Inflammatory macrophage (primary cell): ENCODE measurements around the gene TENM3.

ENCODE experiments used
- DNase-seq, 2 donors: peaks; one replicate each; pipeline ENCODE4 v3.0.0-alpha.2; 2020 to 2022

Gene TENM3

GRCh38 chr4:182291597-182292270 lies 48.5 kb downstream of the TENM3 start:
- DNase-seq: no peak

GRCh38 chr4:182292612-182293011 lies 49.4 kb downstream of the TENM3 start:
- no peak for DNase-seq

GRCh38 chr4:182293691-182294255 lies 50.6 kb downstream of the TENM3 start:
- DNase-seq: no peak

GRCh38 chr4:182294451-182294850 lies 51.2 kb downstream of the TENM3 start:
- DNase-seq: no peak

- no peak for DNase-seq
Measured at GRCh38 chr4:182297659-182298058, 54.5 kb downstream of the TENM3 start.

GRCh38 chr4:182301736-182302135 lies 58.5 kb downstream of the TENM3 start:
- no peak for DNase-seq

GRCh38 chr4:182303847-182304246 lies 60.6 kb downstream of the TENM3 start:
- DNase-seq: no peak

- DNase-seq: no peak
Measured at GRCh38 chr4:182306792-182307507, 63.7 kb downstream of the TENM3 start.

GRCh38 chr4:182307746-182308145 lies 64.5 kb downstream of the TENM3 start:
- no peak for DNase-seq

- DNase-seq: no peak
Measured at GRCh38 chr4:182309877-182310276, 66.7 kb downstream of the TENM3 start.

GRCh38 chr4:182310316-182310715 lies 67.1 kb downstream of the TENM3 start:
- DNase-seq: no peak

GRCh38 chr4:182310962-182311361 lies 67.8 kb downstream of the TENM3 start:
- no peak for DNase-seq

- no peak for DNase-seq
Measured at GRCh38 chr4:182314537-182314936, 71.3 kb downstream of the TENM3 start.

GRCh38 chr4:182318256-182318655 lies 75.1 kb downstream of the TENM3 start:
- no peak for DNase-seq

- no peak for DNase-seq
Measured at GRCh38 chr4:182320092-182320491, 76.9 kb downstream of the TENM3 start.

- no peak for DNase-seq
Measured at GRCh38 chr4:182320580-182320979, 77.4 kb downstream of the TENM3 start.

GRCh38 chr4:182324282-182324681 lies 81.1 kb downstream of the TENM3 start:
- DNase-seq: no peak

GRCh38 chr4:182325397-182325796 lies 82.2 kb downstream of the TENM3 start:
- DNase-seq: no peak

- no peak for DNase-seq
Measured at GRCh38 chr4:182325848-182326255, 82.7 kb downstream of the TENM3 start.

- DNase-seq: no peak
Measured at GRCh38 chr4:182328505-182328904, 85.3 kb downstream of the TENM3 start.

GRCh38 chr4:182337366-182337765 lies 94.2 kb downstream of the TENM3 start:
- no peak for DNase-seq

GRCh38 chr4:182338063-182338462 lies 94.9 kb downstream of the TENM3 start:
- DNase-seq: no peak

GRCh38 chr4:182338746-182339145 lies 95.5 kb downstream of the TENM3 start:
- DNase-seq: no peak

- no peak for DNase-seq
Measured at GRCh38 chr4:182339221-182339641, 96.0 kb downstream of the TENM3 start.
